GM19023 (cell line): ENCODE measurements around the gene BOD1L1.

Experiments used
- ATAC-seq: cut with Tn5 transposase; IDR thresholded peaks from one replicate; pipeline ENCODE4 v1.9.1; 2021; ENCODE audit warnings: mild to moderate bottlenecking, moderate library complexity; ENCODE audit not compliant: unreplicated experiment

The BOD1L1 gene

GRCh38 chr4:13527192-13527980 lies 100.1 kb downstream of the BOD1L1 start:
- ATAC-seq: no peak

DNA sequence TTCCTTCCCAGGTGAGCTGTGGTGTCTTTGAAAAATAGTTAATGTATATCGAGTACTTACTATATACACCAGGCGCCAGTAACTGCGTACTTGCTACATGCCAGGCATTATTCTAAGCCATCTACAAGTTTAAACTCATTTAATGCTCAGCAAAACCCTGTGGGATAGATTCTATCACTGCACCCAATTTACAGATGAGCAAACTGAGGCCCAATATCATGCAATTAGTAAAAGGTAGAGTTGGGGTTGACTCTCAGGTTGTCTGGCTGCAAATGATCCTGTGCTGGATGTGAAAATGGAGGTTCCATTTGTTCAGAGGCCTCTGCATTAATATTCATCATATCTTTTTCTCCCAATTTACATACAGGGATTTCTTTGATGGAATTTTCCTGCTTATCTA lies 100.9 kb downstream of the BOD1L1 start:
- ATAC-seq: no peak

DNA sequence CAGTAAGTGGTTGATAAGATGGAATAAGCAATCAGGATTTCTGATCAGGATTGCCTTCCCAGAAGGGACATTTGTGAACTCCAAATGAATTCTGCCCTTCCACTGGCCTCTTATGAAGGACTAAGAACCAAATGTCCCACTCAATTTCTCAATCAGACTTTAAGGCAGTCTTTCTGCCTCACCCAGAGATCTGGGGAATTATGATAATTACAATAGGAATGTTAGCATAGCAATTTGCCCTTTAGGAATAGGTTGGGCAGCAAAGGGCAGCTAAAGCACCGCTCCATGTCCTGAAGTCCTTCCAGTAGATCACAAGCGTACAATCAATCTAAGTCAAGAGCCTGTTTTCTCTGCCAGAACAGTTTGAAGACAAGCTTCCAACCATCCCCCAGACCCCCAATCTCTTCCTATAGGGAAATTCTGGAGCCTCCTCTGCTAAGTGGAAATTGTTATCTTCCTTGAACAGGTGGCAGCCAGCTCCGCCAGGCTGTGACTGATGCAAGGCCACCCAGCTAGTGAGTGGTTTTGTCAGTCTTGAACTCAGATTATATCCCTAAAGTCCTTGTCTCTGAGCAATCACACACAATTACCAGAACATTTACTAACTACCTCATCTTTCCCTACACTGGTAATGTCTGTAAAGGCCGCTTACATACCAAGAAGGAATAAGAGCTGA lies 101.8 kb downstream of the BOD1L1 start:
- ATAC-seq: no peak

- no peak for ATAC-seq
These were observed 102.9 kb downstream of the BOD1L1 start for GRCh38 chr4:13524504-13525243.

DNA sequence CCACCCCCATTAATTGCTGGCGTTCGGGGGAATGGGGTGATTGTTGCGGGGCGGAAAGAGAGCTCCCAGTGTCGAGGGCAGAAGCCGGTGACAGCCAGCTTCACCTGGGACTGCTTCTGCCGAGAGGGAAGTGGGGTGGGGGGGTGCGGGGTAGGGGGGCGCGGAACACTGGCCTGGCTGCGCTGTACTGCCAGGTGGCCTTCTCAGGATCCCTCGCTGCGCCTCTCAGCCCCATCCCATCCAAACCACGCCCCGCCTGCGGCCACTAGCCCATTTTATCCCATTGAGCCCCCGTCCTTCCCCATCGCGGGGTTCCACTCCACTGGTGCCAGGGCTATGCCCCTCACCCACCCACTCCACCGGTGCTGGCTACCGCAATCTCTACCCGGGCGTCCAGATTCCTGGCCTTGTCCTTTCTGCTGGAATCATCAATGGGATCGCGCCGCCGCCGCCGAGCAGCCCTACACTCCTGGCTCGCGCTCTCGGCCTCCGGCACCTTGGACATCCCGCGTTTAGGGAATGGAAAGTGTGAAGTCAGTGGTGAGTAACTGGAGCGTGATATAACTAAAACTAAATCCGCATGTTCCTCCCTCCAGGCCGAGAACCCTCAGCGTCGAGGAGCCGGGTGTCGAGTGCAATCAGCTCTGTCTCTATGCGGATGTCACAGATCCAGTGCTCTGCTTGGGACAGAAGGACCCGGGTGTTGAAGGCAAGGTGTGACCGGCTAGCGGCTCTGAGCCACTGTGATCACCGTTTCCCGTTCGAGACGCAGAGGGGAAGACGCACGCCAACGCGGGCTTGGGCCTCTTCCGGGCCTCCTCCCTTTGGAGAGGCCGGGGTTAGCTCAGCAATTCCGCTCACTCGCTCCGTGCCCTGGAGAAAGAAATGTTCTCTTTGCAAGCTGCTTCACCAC lies 103.7 kb downstream of the BOD1L1 start:
- no peak for ATAC-seq

GRCh38 chr4:13523105-13523477 lies 104.4 kb downstream of the BOD1L1 start:
- ATAC-seq: no peak

DNA sequence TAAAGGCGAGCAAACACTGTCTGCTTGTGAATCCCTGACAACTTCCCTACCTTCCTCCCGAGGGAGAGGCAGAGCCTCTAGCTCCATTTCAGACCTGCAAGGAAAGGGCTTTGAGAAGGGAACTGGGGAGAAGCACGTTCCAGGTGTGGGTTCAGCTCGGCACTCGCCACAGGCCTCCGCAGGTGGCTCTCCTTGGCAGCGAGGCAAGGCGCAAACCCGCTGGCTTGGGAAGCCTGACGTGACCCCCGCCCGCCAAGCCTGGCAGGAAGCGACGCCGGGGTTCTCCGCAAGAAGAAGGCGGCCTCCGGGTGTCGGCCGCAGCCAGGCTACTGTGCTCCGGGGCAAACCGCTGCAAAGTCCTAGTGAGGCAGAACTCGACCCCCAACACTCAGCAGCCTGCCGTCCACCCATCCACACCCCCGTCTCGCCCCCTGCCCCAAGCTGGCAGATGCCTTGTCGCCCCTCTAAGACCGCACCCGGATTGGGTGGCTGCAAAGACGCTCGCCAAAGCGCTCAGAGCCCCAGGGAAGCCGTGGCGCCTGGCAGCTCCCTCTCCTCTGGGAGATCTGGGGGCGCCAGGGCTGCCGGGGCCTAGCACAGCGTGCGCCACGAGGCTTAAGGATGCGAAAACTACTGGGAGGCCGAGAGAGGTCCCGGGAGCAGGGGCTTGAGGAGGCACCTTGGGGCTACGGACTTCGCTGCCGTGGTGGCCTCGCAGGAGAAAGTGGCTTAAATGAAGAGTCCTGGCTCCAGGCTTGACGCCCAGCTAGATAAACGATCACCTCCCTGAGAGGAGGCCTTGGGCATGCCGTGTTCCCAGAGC lies 105.0 kb downstream of the BOD1L1 start:
- ATAC-seq: no peak

DNA sequence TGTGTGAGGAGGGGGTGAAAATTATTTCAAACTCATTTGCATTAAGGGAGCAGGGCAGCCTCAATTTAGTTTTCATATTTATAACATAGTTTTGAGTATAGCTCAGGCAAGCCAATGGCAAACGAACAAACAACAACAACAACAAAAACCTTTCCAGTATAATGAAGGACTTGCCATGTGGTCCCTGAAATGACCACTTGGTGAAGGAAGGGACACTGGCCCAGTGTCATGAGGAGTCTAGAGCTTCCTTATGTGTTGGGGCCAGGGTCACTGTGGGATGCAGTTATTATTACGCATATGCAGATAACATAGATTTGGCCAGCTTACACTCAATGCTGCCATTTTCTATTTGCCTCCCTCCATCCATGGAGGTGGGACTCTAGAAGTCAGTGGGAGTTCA lies 106.5 kb downstream of the BOD1L1 start:
- no peak for ATAC-seq
